Ovary (tissue), 3 donors: ENCODE data around the gene GPSM1.

Source experiments
- POLR2A ChIP-seq: fragments of 450-650 bp; IDR thresholded peaks from one replicate; pipeline ENCODE4 v1.6.1; 2017; ENCODE audit warnings: antibody characterized with exemption, mild to moderate bottlenecking, moderate library complexity
- TF ChIP-seq, protein P1 (sequence below), 3 donors: fragments of 450-650 bp in 2 of 3; fragments of 200-600 bp in 1 of 3; IDR thresholded peaks; one replicate each; pipeline versions ENCODE4 v1.5.1 to v1.8.0; 2016 to 2022; ENCODE audit warnings: antibody characterized with exemption in 3 of 3, mild to moderate bottlenecking in 1 of 3
- donor health status: DM: no; HTN: no; CAD: no.

DNA sequence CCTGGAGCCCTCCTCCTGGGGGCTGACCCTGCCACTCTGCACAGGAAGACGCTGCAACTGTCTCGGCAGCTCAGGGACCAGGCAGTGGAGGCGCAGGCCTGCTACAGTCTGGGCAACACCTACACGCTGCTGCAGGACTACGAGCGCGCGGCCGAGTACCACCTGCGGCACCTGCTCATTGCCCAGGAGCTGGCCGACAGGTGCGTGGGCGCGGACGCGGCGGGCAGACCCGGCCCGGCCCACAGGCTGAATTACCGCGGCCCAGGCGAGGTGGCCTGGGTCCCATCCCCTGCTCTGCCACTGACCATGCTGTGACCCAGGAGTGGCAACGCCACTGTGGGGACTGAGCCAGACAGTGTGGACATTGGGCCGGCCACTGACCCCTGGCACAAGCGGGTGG is 11.2 kb downstream of the GPSM1 start:
- TF ChIP-seq, protein P1, sequence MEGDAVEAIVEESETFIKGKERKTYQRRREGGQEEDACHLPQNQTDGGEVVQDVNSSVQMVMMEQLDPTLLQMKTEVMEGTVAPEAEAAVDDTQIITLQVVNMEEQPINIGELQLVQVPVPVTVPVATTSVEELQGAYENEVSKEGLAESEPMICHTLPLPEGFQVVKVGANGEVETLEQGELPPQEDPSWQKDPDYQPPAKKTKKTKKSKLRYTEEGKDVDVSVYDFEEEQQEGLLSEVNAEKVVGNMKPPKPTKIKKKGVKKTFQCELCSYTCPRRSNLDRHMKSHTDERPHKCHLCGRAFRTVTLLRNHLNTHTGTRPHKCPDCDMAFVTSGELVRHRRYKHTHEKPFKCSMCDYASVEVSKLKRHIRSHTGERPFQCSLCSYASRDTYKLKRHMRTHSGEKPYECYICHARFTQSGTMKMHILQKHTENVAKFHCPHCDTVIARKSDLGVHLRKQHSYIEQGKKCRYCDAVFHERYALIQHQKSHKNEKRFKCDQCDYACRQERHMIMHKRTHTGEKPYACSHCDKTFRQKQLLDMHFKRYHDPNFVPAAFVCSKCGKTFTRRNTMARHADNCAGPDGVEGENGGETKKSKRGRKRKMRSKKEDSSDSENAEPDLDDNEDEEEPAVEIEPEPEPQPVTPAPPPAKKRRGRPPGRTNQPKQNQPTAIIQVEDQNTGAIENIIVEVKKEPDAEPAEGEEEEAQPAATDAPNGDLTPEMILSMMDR (IDR thresholded peaks at IDR 0.05) = no peak
- no peak for TF ChIP-seq POLR2A
